RWPE2 (cell line): ENCODE measurements around the gene TLR2.

Source experiments
- ATAC-seq: fragments of 200-7000 bp; cut with Tn5 transposase; 3 replicates; pipeline ENCODE4 v1.9.1; 2021; ENCODE audit warnings: low read depth
- DNase-seq: peaks from one replicate; pipeline ENCODE4 v3.0.0-alpha.2; 2020; ENCODE audit warnings: low spot score
- H3K27ac ChIP-seq: fragments of 450-650 bp; 2 replicates; pipeline ENCODE4 v1.5.1; 2017; ENCODE audit warnings: mild to moderate bottlenecking; ENCODE audit not compliant: poor library complexity, severe bottlenecking
- H3K27me3 ChIP-seq: fragments of 250-450 bp; sonication (Bioruptor Pico); 2 replicates; pipeline ENCODE4 v1.5.1; 2021; ENCODE audit warnings: mild to moderate bottlenecking, moderate library complexity; ENCODE audit not compliant: insufficient read depth, poor library complexity, severe bottlenecking
- H3K36me3 ChIP-seq: fragments of 250-450 bp; sonication (Bioruptor Pico); 2 replicates; pipeline ENCODE4 v1.5.1; 2020; ENCODE audit warnings: low read depth, mild to moderate bottlenecking, moderate library complexity
- H3K4me1 ChIP-seq: fragments of 250-450 bp; sonication (Bioruptor Pico); 2 replicates; pipeline ENCODE4 v1.5.1; 2021; ENCODE audit warnings: mild to moderate bottlenecking, moderate library complexity; ENCODE audit not compliant: insufficient read depth, poor library complexity, severe bottlenecking
- H3K4me3 ChIP-seq: fragments of 250-450 bp; sonication (Bioruptor Pico); 2 replicates; pipeline ENCODE4 v1.5.1; 2021; ENCODE audit warnings: mild to moderate bottlenecking, moderate library complexity; ENCODE audit not compliant: severe bottlenecking
- H3K9me3 ChIP-seq: fragments of 250-450 bp; sonication (Bioruptor Pico); 2 replicates; pipeline ENCODE4 v1.5.1; 2021; ENCODE audit warnings: mild to moderate bottlenecking, moderate library complexity; ENCODE audit not compliant: severe bottlenecking
- CTCF ChIP-seq: fragments of 450-650 bp; IDR thresholded peaks from one replicate; pipeline ENCODE4 v1.5.1; 2017; ENCODE audit warnings: mild to moderate bottlenecking, moderate library complexity; ENCODE audit not compliant: poor library complexity, severe bottlenecking

Gene TLR2

GRCh38 chr4:153750197-153750817 lies 66.2 kb downstream of the TLR2 start:
- Histone ChIP-seq H3K36me3 (no peaks in the 10 kb centered on the region), H3K27me3 (no peaks in the 10 kb centered on the region), H3K9me3 (no peaks in the 10 kb centered on the region), H3K27ac (no peak overlapping the region), H3K4me3 (no peak overlapping the region), H3K4me1 (peaks cover 11% of the 10 kb centered on the region)
- peak; percentile 73 for ATAC-seq
- peak; percentile 87 for TF ChIP-seq CTCF
- DNase-seq: no peak

GRCh38 chr4:153755186-153755585 lies 71.1 kb downstream of the TLR2 start:
- no peak overlapping the region for H3K27ac ChIP-seq
- no peak for ATAC-seq
- no peaks in the 10 kb centered on the region for H3K27me3 ChIP-seq

More at GRCh38 chr4:153755186-153755585, 71.1 kb downstream of the TLR2 start:
- Histone ChIP-seq H3K4me3 (no peak overlapping the region), H3K36me3 (no peaks in the 10 kb centered on the region), H3K9me3 (no peaks in the 10 kb centered on the region), H3K4me1 (no peaks in the 10 kb centered on the region)
- no peak for DNase-seq
- no peak for TF ChIP-seq CTCF
